Activated CD8-positive, alpha-beta memory T cell treated with anti-CD3 and anti-CD28 coated beads for 24 hours (primary cell): Measurements from ENCODE around the gene BCL11A.

Source experiments
- DNase-seq: peaks from one replicate; pipeline ENCODE4 v3.0.0-alpha.2; 2020

BCL11A gene

GRCh38 chr2:60481257-60481656 is 72.2 kb downstream of the BCL11A start:
- no peak for DNase-seq

GRCh38 chr2:60480089-60480773 is 73.2 kb downstream of the BCL11A start:
- no peak for DNase-seq

GRCh38 chr2:60479226-60480088 is 74.0 kb downstream of the BCL11A start:
- DNase-seq: no peak

GRCh38 chr2:60478660-60479059 is 74.8 kb downstream of the BCL11A start:
- DNase-seq: no peak

GRCh38 chr2:60476206-60476954 is 77.1 kb downstream of the BCL11A start:
- DNase-seq: no peak

GRCh38 chr2:60475123-60475830 is 78.2 kb downstream of the BCL11A start:
- DNase-seq: no peak

GRCh38 chr2:60474301-60474700 is 79.2 kb downstream of the BCL11A start:
- no peak for DNase-seq

GRCh38 chr2:60473546-60473945 is 79.9 kb downstream of the BCL11A start:
- DNase-seq: no peak

GRCh38 chr2:60472663-60473289 is 80.7 kb downstream of the BCL11A start:
- DNase-seq: no peak

GRCh38 chr2:60472041-60472440 is 81.4 kb downstream of the BCL11A start:
- DNase-seq: no peak

- DNase-seq: no peak
Observed at GRCh38 chr2:60470340-60470739, 83.1 kb downstream of the BCL11A start.

GRCh38 chr2:60469536-60470317 is 83.7 kb downstream of the BCL11A start:
- no peak for DNase-seq

GRCh38 chr2:60468382-60469085 is 84.9 kb downstream of the BCL11A start:
- no peak for DNase-seq

GRCh38 chr2:60466161-60466702 is 87.2 kb downstream of the BCL11A start:
- no peak for DNase-seq

GRCh38 chr2:60465736-60466135 is 87.7 kb downstream of the BCL11A start:
- no peak for DNase-seq

- no peak for DNase-seq
Observed at GRCh38 chr2:60463249-60463648, 90.2 kb downstream of the BCL11A start.

- no peak for DNase-seq
Observed at GRCh38 chr2:60461421-60462108, 91.9 kb downstream of the BCL11A start.

GRCh38 chr2:60460577-60461420 is 92.7 kb downstream of the BCL11A start:
- no peak for DNase-seq

- DNase-seq: no peak
Observed at GRCh38 chr2:60459851-60460250, 93.6 kb downstream of the BCL11A start.
